ENCODE data around the gene TAS2R13. TPM values are rescaled to one million over a fixed set of nuclear protein-coding genes. Genes with fewer than 3 reads are reported as not detected.

The TAS2R13 gene
- total RNA-seq, 1 donor from 2014 or later, result 1.2 TPM

GRCh38 chr12:10901427-10901826, 7.9 kb downstream of the TAS2R13 start:
- Mint-ChIP-seq H3K27ac (ENCODE audit: unreplicated experiment) (no peak overlapping the region), H3K4me1 (ENCODE audit: unreplicated experiment) (no peaks in the 10 kb centered on the region), H3K9me3 (ENCODE audit: unreplicated experiment) (peaks cover 46% of the 10 kb centered on the region), H3K4me3 (ENCODE audit: unreplicated experiment) (no peak overlapping the region), H3K27me3 (ENCODE audit: unreplicated experiment) (no peaks in the 10 kb centered on the region), H3K36me3 (ENCODE audit: unreplicated experiment) (peaks cover 23% of the 10 kb centered on the region)
- DNase-seq (ENCODE audit: extremely low spot score, unreplicated experiment), result no peak
- no peak for TF ChIP-seq CTCF (IDR thresholded peaks at IDR 0.05)

- TF ChIP-seq CTCF (IDR thresholded peaks at IDR 0.05), result no peak
- no peak for DNase-seq (ENCODE audit: extremely low spot score, unreplicated experiment)
- no peaks in the 10 kb centered on the region for H3K27me3 Mint-ChIP-seq (ENCODE audit: unreplicated experiment)
- H3K9me3 Mint-ChIP-seq (ENCODE audit: unreplicated experiment), result peaks cover 46% of the 10 kb centered on the region
- H3K4me1 Mint-ChIP-seq (ENCODE audit: unreplicated experiment), result no peaks in the 10 kb centered on the region
- H3K4me3 Mint-ChIP-seq (ENCODE audit: unreplicated experiment), result no peak overlapping the region
- H3K36me3 Mint-ChIP-seq (ENCODE audit: unreplicated experiment), result peaks cover 23% of the 10 kb centered on the region
- no peak overlapping the region for H3K27ac Mint-ChIP-seq (ENCODE audit: unreplicated experiment)
Measured at GRCh38 chr12:10900972-10901371, 8.4 kb downstream of the TAS2R13 start.

- Mint-ChIP-seq H3K27ac (ENCODE audit: unreplicated experiment) (no peak overlapping the region), H3K4me1 (ENCODE audit: unreplicated experiment) (no peaks in the 10 kb centered on the region), H3K9me3 (ENCODE audit: unreplicated experiment) (peaks cover 46% of the 10 kb centered on the region), H3K36me3 (ENCODE audit: unreplicated experiment) (peaks cover 23% of the 10 kb centered on the region), H3K27me3 (ENCODE audit: unreplicated experiment) (no peaks in the 10 kb centered on the region), H3K4me3 (ENCODE audit: unreplicated experiment) (no peak overlapping the region)
- no peak for DNase-seq (ENCODE audit: extremely low spot score, unreplicated experiment)
- TF ChIP-seq CTCF (IDR thresholded peaks at IDR 0.05), result no peak
Measured at GRCh38 chr12:10900530-10900929, 8.8 kb downstream of the TAS2R13 start.

- Mint-ChIP-seq H3K4me3 (ENCODE audit: unreplicated experiment) (no peak overlapping the region), H3K27me3 (ENCODE audit: unreplicated experiment) (no peaks in the 10 kb centered on the region), H3K36me3 (ENCODE audit: unreplicated experiment) (peaks cover 7% of the 10 kb centered on the region), H3K27ac (ENCODE audit: unreplicated experiment) (no peak overlapping the region), H3K9me3 (ENCODE audit: unreplicated experiment) (peaks cover 14% of the 10 kb centered on the region), H3K4me1 (ENCODE audit: unreplicated experiment) (no peaks in the 10 kb centered on the region)
- no peak for TF ChIP-seq CTCF (IDR thresholded peaks at IDR 0.05)
- no peak for DNase-seq (ENCODE audit: extremely low spot score, unreplicated experiment)
Measured at GRCh38 chr12:10896854-10897253, 12.5 kb downstream of the TAS2R13 start.

GRCh38 chr12:10891937-10892336, 17.4 kb downstream of the TAS2R13 start:
- no peaks in the 10 kb centered on the region for H3K4me1 Mint-ChIP-seq (ENCODE audit: unreplicated experiment)
- H3K9me3 Mint-ChIP-seq (ENCODE audit: unreplicated experiment), result peaks cover 4% of the 10 kb centered on the region
- no peak for DNase-seq (ENCODE audit: extremely low spot score, unreplicated experiment)
- TF ChIP-seq CTCF (IDR thresholded peaks at IDR 0.05), result no peak
- no peak overlapping the region for H3K27ac Mint-ChIP-seq (ENCODE audit: unreplicated experiment)
- no peak overlapping the region for H3K4me3 Mint-ChIP-seq (ENCODE audit: unreplicated experiment)
- no peaks in the 10 kb centered on the region for H3K27me3 Mint-ChIP-seq (ENCODE audit: unreplicated experiment)
- peaks cover 14% of the 10 kb centered on the region for H3K36me3 Mint-ChIP-seq (ENCODE audit: unreplicated experiment)

Data from osteocyte (in vitro differentiated cells).